SH-SY5Y (cell line): ENCODE data around the gene DNAJA2.

Experiments
- GATA2 ChIP-seq: IDR thresholded peaks from 2 replicates; pipeline ENCODE4 v1.6.1; 2011; ENCODE audit warnings: mild to moderate bottlenecking, low read depth, low read length
- GATA3 ChIP-seq: IDR thresholded peaks from 2 replicates; pipeline ENCODE4 v1.6.1; 2011; ENCODE audit warnings: low read depth, mild to moderate bottlenecking, low read length, moderate library complexity

DNA sequence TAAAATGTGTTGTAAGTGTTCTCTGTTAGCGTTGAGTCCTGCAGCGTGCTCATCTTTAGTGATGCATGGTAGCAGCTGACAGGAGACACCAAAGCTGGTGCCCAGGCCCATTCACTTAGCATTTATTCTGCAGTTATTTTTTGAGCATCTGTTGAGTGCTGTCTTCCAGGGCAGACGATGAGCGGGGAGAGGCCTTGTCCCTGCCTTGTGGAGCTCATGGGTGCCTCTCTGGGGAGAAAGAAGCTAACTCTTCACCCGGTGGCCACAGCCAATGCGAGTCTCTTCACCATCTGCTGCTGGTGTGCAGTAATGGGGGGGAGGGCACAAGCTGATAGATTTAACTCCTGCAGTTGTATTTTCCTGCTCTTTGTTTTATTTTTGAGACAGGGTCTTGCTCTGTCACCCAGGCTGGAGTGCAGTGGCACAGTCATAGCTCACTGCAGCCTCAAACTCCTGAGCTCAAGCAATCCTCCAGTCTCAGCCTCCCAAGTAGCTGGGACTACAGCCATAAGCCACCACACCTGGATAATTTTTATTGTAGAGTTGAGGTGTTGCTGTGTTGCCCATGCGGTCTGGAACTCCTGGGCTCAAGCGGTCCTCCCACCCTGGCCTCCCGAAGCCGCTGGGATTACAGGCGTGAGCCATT, 58.8 kb downstream of the DNAJA2 start:
- TF ChIP-seq GATA3 (no peak), GATA2 (no peak)
